UCSD-AML1 (cell line): ENCODE results near the gene IGSF11.

Experiments
- DNase-seq: peaks from one replicate; lab custom pipeline; 2025; ENCODE audit not compliant: unreplicated experiment; lab: John Stamatoyannopoulos, UW

The IGSF11 gene

DNA sequence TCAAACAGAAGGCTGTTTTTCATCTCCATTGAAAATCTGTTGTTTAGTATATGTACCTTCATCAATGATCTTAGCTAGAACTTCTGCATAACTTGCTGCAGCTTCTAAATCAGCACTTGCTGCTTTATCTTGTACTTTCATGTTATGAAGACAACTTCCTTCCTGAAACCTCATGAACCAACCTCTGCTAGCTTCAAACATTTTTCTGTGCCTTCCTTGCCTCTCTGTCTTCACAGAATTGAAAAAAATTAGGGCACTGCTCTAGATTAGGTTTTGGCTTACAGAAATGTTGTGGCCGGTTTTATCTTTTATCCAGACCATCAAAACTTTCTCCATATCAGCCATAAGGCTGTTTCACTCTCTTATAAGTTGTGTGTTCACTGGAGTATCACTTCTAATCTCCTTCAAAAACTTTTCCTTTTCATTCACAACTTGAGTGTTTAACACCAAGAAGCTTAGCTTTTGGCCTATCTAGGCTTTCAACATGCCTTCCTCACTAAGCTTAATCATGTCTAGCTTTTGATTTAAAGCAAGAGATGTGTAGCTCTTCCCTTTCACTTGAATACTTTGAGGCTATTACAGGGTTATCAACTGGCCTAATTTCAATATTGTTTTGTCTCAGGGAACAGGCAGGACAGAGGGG lies 78.6 kb downstream of the IGSF11 start:
- no peak for DNase-seq

GRCh38 chr3:118951089-118951488 lies 83.6 kb downstream of the IGSF11 start:
- no peak for DNase-seq

DNA sequence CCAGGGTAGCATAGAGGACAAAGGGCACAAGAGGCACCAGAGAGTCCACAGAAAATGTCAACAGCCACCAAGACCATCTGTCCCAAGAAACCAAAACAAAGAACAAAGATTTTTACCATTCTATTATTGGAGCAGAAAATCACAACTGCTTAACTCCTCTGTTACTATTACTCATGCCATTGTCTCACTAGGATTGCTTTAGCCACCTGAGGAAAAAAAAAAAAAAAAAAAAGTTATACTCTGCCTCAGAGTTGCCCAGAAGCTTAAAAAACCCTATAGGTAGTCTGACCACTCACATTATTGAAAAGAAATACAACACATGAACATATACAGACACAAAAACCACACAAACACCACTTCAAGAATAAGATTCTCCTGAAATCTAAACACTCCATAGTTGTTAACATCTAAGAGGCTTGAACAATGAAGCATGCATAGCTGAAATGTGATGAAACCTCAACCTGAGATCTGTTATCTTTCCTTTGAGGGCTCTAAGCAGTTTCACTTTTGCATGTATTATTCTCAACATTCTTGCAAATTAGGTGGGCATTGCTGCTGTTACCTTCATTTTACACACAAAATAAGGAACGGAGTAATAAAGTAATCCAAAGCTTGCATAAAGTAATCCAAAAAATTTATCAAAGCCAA lies 85.4 kb downstream of the IGSF11 start:
- no peak for DNase-seq

DNA sequence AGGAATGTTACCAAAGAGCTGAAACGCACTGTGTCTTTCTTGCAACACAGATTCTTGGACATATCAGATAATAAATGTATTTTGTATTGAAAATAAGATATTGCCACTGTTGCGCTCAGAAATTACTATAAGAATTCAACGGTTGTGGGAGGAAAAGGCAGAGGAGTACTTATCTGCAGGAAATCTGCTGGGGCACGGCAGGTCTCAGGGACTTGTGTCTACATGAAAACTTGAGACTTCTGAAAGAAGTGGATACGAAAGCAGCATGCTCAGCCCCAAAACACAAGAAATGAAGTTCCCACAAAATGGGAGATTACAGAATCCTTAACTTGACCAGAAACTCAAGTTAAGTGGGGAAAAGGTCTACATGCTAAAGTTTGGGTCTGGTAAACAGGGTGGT lies 86.5 kb downstream of the IGSF11 start:
- DNase-seq = no peak

GRCh38 chr3:118946449-118946848 lies 88.2 kb downstream of the IGSF11 start:
- no peak for DNase-seq

DNA sequence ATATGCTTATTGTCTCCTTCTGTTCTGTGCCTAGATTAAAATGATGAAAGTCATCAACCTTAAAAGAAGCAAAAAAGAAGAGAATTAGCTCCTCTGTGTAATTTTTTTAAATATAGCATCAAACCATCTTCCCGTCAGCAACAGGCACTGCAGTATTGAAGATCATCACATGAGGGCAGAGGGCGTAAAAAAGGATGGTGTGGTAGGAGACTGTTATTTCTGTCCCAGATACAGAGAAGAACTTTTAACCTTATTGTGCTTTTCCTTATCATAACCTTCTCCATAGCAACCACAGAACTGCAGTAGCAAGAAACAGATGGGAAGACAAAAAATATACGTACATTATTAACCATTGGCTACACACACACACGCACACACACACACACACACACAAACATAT lies 88.8 kb downstream of the IGSF11 start:
- DNase-seq = no peak

DNA sequence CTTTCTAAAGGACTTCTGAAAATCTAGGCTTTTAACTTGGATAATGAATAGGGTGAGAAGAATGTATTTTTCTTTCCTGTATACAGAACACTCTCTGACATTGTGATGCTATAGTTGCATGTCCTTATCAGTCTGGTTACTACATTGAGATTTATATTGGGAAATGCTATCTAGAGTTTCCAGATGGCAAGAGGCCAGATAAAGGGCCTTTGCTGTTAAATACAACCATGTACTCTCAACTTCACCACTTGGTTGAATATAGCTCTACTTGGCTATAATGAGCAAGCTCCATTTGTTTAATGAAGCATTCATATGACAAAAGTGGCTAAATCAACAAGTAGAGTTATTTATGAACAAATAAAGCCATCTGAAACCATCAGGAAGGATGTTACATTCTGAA lies 91.0 kb downstream of the IGSF11 start:
- DNase-seq = no peak

DNA sequence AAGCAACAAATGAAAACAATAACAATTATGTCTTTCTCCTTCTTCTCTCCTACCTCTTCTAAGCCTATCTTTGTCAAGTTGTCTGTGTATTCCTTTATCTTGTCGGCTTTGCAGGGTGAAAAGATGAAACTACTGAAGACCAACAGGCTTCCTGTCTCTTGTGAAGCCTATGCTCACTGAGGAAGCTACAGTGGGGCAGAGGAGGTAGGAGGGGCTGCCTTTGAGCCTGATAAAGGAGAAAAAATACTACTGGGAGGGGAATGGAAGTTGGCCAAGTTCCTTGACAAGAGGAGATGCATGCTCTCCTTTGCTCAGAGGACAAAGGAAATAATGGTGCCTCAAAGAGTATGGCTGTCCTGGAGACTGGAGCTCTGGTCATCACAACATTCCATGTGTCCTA lies 92.0 kb downstream of the IGSF11 start:
- DNase-seq = no peak

DNA sequence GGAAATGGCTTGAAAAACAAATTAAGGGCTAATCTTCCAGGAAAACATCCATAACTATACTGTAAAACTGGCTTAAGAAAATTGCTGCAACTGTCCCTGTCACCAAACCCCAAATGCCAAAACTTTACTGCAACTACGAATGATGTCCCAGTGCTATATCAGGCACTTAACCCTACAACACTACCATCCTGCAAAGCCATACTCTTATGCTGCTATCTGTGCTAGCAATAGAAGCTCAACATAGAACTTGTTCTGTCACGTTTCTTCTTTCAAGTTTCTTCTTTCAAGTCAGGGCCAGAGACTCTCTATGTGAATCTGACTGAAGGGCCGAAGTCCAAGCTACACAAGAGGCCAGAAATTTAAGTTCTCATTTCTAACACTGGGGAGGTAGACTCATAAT lies 92.5 kb downstream of the IGSF11 start:
- DNase-seq = no peak

DNA sequence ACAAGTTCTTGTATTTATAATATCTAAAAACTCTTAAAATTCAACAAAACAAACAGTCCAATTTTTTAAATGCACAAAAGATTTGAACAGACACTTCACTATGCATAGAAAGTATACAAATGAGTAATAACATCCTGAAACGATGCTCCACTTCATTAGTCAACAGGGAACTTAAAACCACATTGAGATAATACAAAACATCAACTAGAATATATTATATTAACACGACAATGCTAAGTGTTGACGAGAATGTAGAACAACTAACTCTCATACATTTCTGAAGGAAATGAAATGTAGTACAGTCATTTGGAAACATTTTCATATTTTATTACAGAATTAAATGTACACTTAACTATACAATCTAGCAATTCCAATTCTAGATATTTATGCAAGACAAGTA lies 93.4 kb downstream of the IGSF11 start:
- no peak for DNase-seq

- DNase-seq = no peak
Measured at GRCh38 chr3:118938183-118938961, 96.3 kb downstream of the IGSF11 start.

GRCh38 chr3:118936811-118937210 lies 97.8 kb downstream of the IGSF11 start:
- DNase-seq = no peak

DNA sequence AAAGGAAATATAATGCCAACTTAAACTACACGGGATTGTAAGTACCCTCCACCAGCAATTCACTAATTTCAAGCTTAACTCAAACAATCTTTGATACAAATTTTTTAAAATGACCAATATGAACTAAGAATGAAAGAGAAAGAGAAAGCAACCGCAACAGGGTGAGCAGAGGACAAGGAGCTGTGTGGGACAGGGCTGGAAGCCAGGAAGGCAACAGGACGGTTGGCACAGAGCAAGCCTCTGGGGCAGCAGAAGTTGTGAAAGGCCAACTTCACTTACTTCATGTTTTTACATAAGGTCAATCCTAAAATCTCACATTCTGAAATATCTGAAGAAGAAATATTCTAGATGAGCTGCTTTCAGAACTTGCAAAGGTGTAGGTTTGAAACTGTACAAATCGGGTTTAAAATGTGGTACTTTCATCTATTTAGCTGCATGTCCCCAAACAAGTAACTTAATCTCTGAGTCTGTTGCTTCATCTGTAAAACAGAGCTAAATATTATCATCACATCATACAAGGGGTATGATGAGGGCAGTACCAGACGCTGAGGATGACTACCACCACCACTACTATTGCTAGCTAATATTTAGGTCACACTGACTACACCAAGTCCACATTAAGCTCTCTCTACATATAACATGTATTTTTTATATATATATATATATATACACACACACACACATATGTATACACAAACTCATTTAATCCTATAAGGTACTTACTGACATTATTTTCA lies 101.7 kb downstream of the IGSF11 start:
- DNase-seq = no peak

DNA sequence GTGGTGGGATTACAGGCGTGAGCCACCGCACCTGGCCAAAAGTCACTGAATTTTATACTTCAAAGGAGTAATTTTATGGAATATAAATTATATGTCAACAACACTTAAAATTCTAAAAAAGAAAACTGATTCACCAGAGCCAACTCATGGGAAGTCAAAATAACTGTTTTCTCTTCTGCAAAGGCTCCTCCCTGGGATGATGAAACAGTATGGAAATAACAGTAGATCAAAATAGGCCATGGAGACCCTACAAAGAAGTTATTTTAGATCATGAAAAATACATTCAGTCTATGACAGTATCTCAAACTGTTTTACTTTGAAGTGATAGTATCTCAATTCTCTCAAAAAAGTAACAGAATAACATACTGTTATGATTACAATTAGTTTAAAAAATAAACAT lies 102.7 kb downstream of the IGSF11 start:
- DNase-seq = no peak

DNA sequence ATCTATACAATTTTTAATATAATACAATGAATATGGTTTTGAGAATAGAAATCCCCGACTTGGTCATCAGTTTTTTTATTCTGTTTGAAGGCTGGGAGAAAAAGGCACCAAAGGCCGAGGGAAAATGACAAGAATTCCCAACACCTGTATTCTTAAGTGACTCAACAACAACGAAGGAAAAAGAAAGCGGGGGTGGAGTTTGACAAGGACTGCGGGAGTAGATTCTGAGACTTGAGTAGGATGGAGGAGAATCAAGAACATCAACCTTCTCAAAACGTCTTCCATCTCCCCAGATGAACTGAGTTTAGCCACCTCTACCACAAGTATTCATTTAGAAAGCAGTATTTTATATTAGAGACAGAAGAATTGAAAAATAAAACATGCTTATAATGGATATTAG lies 107.2 kb downstream of the IGSF11 start:
- no peak for DNase-seq

DNA sequence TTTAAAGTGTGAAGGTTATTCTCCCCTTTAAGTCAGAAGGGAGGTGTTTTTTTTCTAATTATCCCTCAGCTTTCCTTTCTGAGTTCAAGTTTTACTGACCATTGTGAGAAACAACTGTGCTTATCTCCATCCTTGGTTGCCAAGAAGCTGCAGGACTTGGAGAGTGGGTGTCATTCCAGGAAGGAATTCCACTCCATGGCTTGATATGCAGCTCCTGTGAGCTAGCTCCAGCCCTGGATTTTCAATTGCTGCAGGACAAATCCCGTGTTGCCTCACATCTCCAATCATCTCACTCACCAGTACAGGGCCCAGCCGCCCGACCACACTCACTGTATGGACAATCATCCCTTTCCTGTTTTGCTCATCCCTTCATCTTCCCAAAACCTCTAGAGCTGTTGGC lies 122.5 kb downstream of the IGSF11 start:
- no peak for DNase-seq

- no peak for DNase-seq
Measured at GRCh38 chr3:118910332-118910731, 124.3 kb downstream of the IGSF11 start.

GRCh38 chr3:118909763-118910162 lies 124.9 kb downstream of the IGSF11 start:
- no peak for DNase-seq

GRCh38 chr3:118907909-118908308 lies 126.7 kb downstream of the IGSF11 start:
- no peak for DNase-seq

- no peak for DNase-seq
Measured at GRCh38 chr3:118900737-118901525, 133.7 kb downstream of the IGSF11 start.

- no peak for DNase-seq
Measured at GRCh38 chr3:118890206-118890605, 144.4 kb downstream of the IGSF11 start.
